Measurements from ENCODE around the gene RCCD1. TPM values are rescaled to one million over a fixed set of nuclear protein-coding genes. Genes with fewer than 3 reads are reported as not detected.

Gene RCCD1
- total RNA-seq, 1 donor from 2014 or later = 6.5 TPM

GRCh38 chr15:90962021-90962420, 7.3 kb downstream of the RCCD1 start:
- no peak for DNase-seq (ENCODE audit: low read depth in 2 of 2)

- no peak for DNase-seq (ENCODE audit: low read depth in 2 of 2)
These were observed 11.6 kb downstream of the RCCD1 start for GRCh38 chr15:90966262-90966661.

GRCh38 chr15:90967206-90967605, 12.5 kb downstream of the RCCD1 start:
- DNase-seq (ENCODE audit: low read depth in 2 of 2) = no peak

- no peak for DNase-seq (ENCODE audit: low read depth in 2 of 2)
These were observed 13.8 kb downstream of the RCCD1 start for GRCh38 chr15:90968434-90968833.

- DNase-seq (ENCODE audit: low read depth in 2 of 2) = no peak
These were observed 15.6 kb downstream of the RCCD1 start for GRCh38 chr15:90970274-90970673.

GRCh38 chr15:90972133-90972532, 17.4 kb downstream of the RCCD1 start:
- DNase-seq (ENCODE audit: low read depth in 2 of 2) = no peak

- no peak for DNase-seq (ENCODE audit: low read depth in 2 of 2)
These were observed 19.5 kb downstream of the RCCD1 start for GRCh38 chr15:90974216-90974615.

- DNase-seq (ENCODE audit: low read depth in 2 of 2) = no peak
These were observed 24.9 kb downstream of the RCCD1 start for GRCh38 chr15:90979582-90979981.

- DNase-seq (ENCODE audit: low read depth in 2 of 2) = no peak
These were observed 27.0 kb downstream of the RCCD1 start for GRCh38 chr15:90981681-90982080.

GRCh38 chr15:90982135-90982534, 27.5 kb downstream of the RCCD1 start:
- DNase-seq (ENCODE audit: low read depth in 2 of 2) = no peak

- no peak for DNase-seq (ENCODE audit: low read depth in 2 of 2)
These were observed 32.3 kb downstream of the RCCD1 start for GRCh38 chr15:90986790-90987507.

GRCh38 chr15:90987561-90988141, 33.0 kb downstream of the RCCD1 start:
- DNase-seq (ENCODE audit: low read depth in 2 of 2) = no peak

GRCh38 chr15:90988296-90988695, 33.6 kb downstream of the RCCD1 start:
- peak in 1 of 2 donors; percentile 39 for DNase-seq (ENCODE audit: low read depth in 2 of 2)

GRCh38 chr15:90989040-90989768, 34.5 kb downstream of the RCCD1 start:
- DNase-seq (ENCODE audit: low read depth in 2 of 2) = no peak

GRCh38 chr15:90990446-90990845, 35.8 kb downstream of the RCCD1 start:
- no peak for DNase-seq (ENCODE audit: low read depth in 2 of 2)

- no peak for DNase-seq (ENCODE audit: low read depth in 2 of 2)
These were observed 37.1 kb downstream of the RCCD1 start for GRCh38 chr15:90991587-90992285.

GRCh38 chr15:90994059-90994416, 39.4 kb downstream of the RCCD1 start:
- DNase-seq (ENCODE audit: low read depth in 2 of 2) = no peak

GRCh38 chr15:90994417-90995311, 40.0 kb downstream of the RCCD1 start, which contains the start of gene PRC1:
Gene PRC1, minus strand, starts transcription at chr15:90994535. Its CDS starts 118 bp downstream, at chr15:90994417.
- DNase-seq (ENCODE audit: low read depth in 2 of 2) = peak; percentile 86 to 98

GRCh38 chr15:90998737-90999136, 44.1 kb downstream of the RCCD1 start:
- no peak for DNase-seq (ENCODE audit: low read depth in 2 of 2)

GRCh38 chr15:91001209-91001608, 46.5 kb downstream of the RCCD1 start:
- no peak for DNase-seq (ENCODE audit: low read depth in 2 of 2)

GRCh38 chr15:91007266-91007665, 52.6 kb downstream of the RCCD1 start:
- DNase-seq (ENCODE audit: low read depth in 2 of 2) = no peak
